H4 (cell line): Measurements from ENCODE around the gene GFER. TPM values are rescaled to one million over a fixed set of nuclear protein-coding genes. Genes with fewer than 3 reads are reported as not detected.
"Not testable (repeated sequence)": the region's sequence is repeated elsewhere in the genome, so short reads cannot be mapped to it uniquely, and the experiment has no call there.

ENCODE experiments used
- DNase-seq: peaks from one replicate; pipeline ENCODE4 v3.0.0-alpha.2; 2015; ENCODE audit warnings: low spot score
- total RNA-seq: library from RNA; depleted of rRNA; stranded (reverse); fragments of >200 nt; shearing (Covaris generic); gene quantifications from 2 replicates; pipeline ENCODE4 v1.2.3, GENCODE V29; 2014

GFER gene
- total RNA-seq, 1 experiment from 2014 or later: 15.1 TPM

- no peak for DNase-seq
Measured at GRCh38 chr16:2005646-2006045, 21.7 kb downstream of the GFER start.

- DNase-seq: no peak
Measured at GRCh38 chr16:2006317-2006716, 22.3 kb downstream of the GFER start.

- no peak for DNase-seq
Measured at GRCh38 chr16:2007081-2007836, 23.3 kb downstream of the GFER start.

- peak; percentile 71 for DNase-seq
Measured at GRCh38 chr16:2008009-2008526, 24.1 kb downstream of the GFER start.

- DNase-seq: no peak
Measured at GRCh38 chr16:2008631-2009163, 24.7 kb downstream of the GFER start.

- DNase-seq: no peak
Measured at GRCh38 chr16:2009164-2009711, 25.2 kb downstream of the GFER start.

GRCh38 chr16:2009791-2010510 lies 26.0 kb downstream of the GFER start, which contains the start of gene ZNF598:
ZNF598 (minus strand) TSS chr16:2009821.
- peak; percentile 75 for DNase-seq

- DNase-seq: not testable (repeated sequence)
Measured at GRCh38 chr16:2011726-2012125, 27.7 kb downstream of the GFER start.

GRCh38 chr16:2013527-2013926 lies 29.5 kb downstream of the GFER start:
- no peak for DNase-seq

GRCh38 chr16:2015117-2015946 lies 31.3 kb downstream of the GFER start:
- peak; percentile 85 for DNase-seq

GRCh38 chr16:2015947-2016208 lies 31.9 kb downstream of the GFER start:
- DNase-seq: no peak

GRCh38 chr16:2016407-2016922 lies 32.5 kb downstream of the GFER start:
- DNase-seq: no peak

- no peak for DNase-seq
Measured at GRCh38 chr16:2019518-2019920, 35.5 kb downstream of the GFER start, which contains the start of gene NPW. NPW (plus strand) TSS chr16:2019785.

- no peak for DNase-seq
Measured at GRCh38 chr16:2019921-2020831, 36.2 kb downstream of the GFER start.

- no peak for DNase-seq
Measured at GRCh38 chr16:2022723-2023091, 38.7 kb downstream of the GFER start.

- peak; percentile 79 for DNase-seq
Measured at GRCh38 chr16:2023092-2024031, 39.4 kb downstream of the GFER start.

GRCh38 chr16:2024032-2024420 lies 40.0 kb downstream of the GFER start:
- no peak for DNase-seq

- no peak for DNase-seq
Measured at GRCh38 chr16:2025251-2025650, 41.3 kb downstream of the GFER start.

- DNase-seq: no peak
Measured at GRCh38 chr16:2025878-2026460, 42.0 kb downstream of the GFER start.
